ENCODE results near the gene FGF3. TPM values are rescaled to one million over a fixed set of nuclear protein-coding genes. Genes with fewer than 3 reads are reported as not detected.

Gene FGF3
- total and polyA plus RNA-seq, 10 of the 15 experiments (the other 5 are each of a cell fraction or from before 2014, with no cell fraction given): not detected

DNA sequence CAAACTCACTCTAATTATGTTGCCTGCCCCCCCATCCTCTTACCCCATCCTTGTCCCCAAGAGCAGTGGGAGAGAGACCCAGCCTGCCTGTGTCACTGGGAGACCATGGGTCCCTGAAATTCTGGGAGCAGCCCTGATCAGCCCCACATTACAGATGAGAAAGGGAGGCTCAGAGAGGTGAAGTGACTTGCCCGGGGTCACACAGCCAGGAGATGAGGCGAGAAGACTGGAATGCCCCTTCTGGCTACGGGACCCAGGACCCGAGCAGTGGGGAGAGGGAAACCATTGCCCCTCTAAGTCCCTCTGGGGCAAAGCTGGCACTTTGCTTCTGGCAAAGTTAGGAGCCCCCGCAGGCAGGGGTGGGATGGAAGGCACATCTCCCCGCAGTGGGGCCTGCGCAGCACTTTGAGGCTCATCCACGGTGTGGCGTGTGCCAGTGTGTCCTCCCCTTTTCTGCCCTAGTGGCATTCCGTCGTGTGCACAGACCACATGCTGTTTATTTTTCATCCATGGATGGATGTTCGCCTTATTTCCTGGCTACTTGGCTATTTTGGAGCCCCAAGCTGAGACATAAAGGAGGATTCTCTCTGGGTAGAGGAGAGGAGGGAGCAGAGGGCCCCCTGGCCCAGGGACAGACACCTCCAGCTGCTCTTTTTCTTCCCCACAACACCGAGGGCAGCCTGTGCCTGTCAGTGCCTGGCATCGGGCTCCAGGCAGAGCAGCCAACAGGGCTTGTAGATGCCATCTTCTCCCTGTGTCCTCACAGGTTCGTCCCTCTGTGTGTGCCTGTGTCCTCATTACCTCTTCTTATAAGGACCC lies 3.7 kb upstream of the FGF3 start:
- BruUV-seq (replicated peaks): no TSS peak
- ATAC-seq: no peak
- SMC1A ChIA-PET (ENCODE audit: uncharacterized antibody, unreplicated experiment): no interaction called here

More for the DNA sequence above, 3.7 kb upstream of the FGF3 start:
- Histone ChIP-seq H4K20me1 (ENCODE audit: control insufficient read depth, insufficient read depth) (no peaks in the 10 kb centered on the region), H2AFZ (ENCODE audit: control insufficient read depth, low read depth, low read length) (no peak overlapping the region), H3K9ac (ENCODE audit: control insufficient read depth, insufficient read depth, low read length) (no peak overlapping the region), H3K4me2 (ENCODE audit: control insufficient read depth, insufficient read depth) (no peak overlapping the region), H3K27me3 (replicated peaks in 1 of 2; ENCODE audit: control insufficient read depth in 2 of 2, insufficient read depth in 2 of 2, low read length in 1 of 2) (peaks cover 0 to 5% of the 10 kb centered on the region in 2 experiments; a peak in 3 of 4 replicates), H3K9me3 (replicated peaks; ENCODE audit: control insufficient read depth, insufficient read depth, low read length) (no peaks in the 10 kb centered on the region), H3K79me2 (ENCODE audit: control insufficient read depth, insufficient read depth, low read length) (no peaks in the 10 kb centered on the region), H3K36me3 (ENCODE audit: control insufficient read depth in 2 of 2, insufficient read depth in 2 of 2, low read length in 1 of 2) (no peaks in the 10 kb centered on the region), H3K4me1 (ENCODE audit: control insufficient read depth, insufficient read depth, low read length) (no peaks in the 10 kb centered on the region), H3K27ac (ENCODE audit: control insufficient read depth, insufficient read depth) (no peak overlapping the region), H3K4me3 (no peak overlapping the region)
- in situ Hi-C loops (cut with MboI) (no loop called here), intact Hi-C loops (cut with micrococcal nuclease; ENCODE audit: unreplicated experiment) (no loop called here)
- WGBS (ENCODE audit: insufficient coverage, insufficient replicate concordance, low lambda C conversion rate, missing lambda C conversion rate): 26% methylated on average over 15 of the region's 15 CpGs
- ChIA-PET CTCF (no interaction called here), POLR2A (no interaction called here), RAD21 (ENCODE audit: unreplicated experiment) (no interaction called here)
- DNase-seq (ENCODE audit: low read depth, low spot score): no peak
- TF ChIP-seq, protein P1, sequence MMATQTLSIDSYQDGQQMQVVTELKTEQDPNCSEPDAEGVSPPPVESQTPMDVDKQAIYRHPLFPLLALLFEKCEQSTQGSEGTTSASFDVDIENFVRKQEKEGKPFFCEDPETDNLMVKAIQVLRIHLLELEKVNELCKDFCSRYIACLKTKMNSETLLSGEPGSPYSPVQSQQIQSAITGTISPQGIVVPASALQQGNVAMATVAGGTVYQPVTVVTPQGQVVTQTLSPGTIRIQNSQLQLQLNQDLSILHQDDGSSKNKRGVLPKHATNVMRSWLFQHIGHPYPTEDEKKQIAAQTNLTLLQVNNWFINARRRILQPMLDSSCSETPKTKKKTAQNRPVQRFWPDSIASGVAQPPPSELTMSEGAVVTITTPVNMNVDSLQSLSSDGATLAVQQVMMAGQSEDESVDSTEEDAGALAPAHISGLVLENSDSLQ (IDR thresholded peaks at IDR 0.05): no peak
- no peak for TF ChIP-seq PAX5 (IDR thresholded peaks at IDR 0.05; ENCODE audit: borderline replicate concordance, low read depth, low read length)
- TF ChIP-seq, protein P2, sequence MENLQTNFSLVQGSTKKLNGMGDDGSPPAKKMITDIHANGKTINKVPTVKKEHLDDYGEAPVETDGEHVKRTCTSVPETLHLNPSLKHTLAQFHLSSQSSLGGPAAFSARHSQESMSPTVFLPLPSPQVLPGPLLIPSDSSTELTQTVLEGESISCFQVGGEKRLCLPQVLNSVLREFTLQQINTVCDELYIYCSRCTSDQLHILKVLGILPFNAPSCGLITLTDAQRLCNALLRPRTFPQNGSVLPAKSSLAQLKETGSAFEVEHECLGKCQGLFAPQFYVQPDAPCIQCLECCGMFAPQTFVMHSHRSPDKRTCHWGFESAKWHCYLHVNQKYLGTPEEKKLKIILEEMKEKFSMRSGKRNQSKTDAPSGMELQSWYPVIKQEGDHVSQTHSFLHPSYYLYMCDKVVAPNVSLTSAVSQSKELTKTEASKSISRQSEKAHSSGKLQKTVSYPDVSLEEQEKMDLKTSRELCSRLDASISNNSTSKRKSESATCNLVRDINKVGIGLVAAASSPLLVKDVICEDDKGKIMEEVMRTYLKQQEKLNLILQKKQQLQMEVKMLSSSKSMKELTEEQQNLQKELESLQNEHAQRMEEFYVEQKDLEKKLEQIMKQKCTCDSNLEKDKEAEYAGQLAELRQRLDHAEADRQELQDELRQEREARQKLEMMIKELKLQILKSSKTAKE (IDR thresholded peaks at IDR 0.05; ENCODE audit: low read depth, poor library complexity, severe bottlenecking): no peak
- FAIRE-seq: no peak
